Lung (tissue), 12 donors: ENCODE measurements around the gene DGKD. TPM values are rescaled to one million over a fixed set of nuclear protein-coding genes. Genes with fewer than 3 reads are reported as not detected.

Experiments
- ATAC-seq: fragments of 200-7000 bp; cut with Tn5 transposase; one replicate; pipeline ENCODE4 v1.9.1; 2020; ENCODE audit warnings: moderate number of reproducible peaks; ENCODE audit not compliant: insufficient read depth, low FRiP score
- DNase-seq, 3 donors: peaks; one replicate each; pipeline ENCODE4 v3.0.0-alpha.2; 2013 to 2017
- H3K27ac ChIP-seq, 2 donors: one replicate each; pipeline ENCODE4 v1.5.1; 2013; ENCODE audit warnings: mild to moderate bottlenecking in 2 of 2, moderate library complexity in 2 of 2, control low read depth in 1 of 2, inconsistent platforms in 1 of 2, low read depth in 1 of 2, low read length in 1 of 2
- H3K27me3 ChIP-seq, 3 donors: one replicate each; pipeline ENCODE4 v1.5.1; 2013; ENCODE audit warnings: low read length in 2 of 3; ENCODE audit not compliant: control insufficient read depth in 3 of 3, insufficient read depth in 3 of 3
- H3K36me3 ChIP-seq, 4 donors: one replicate each; pipeline ENCODE4 v1.5.1; 2013; ENCODE audit warnings: low read length in 4 of 4, mild to moderate bottlenecking in 1 of 4, moderate library complexity in 1 of 4; ENCODE audit not compliant: control insufficient read depth in 4 of 4, insufficient read depth in 4 of 4
- H3K4me1 ChIP-seq, 5 donors: one replicate each; pipeline ENCODE4 v1.5.1; 2013; ENCODE audit warnings: low read length in 5 of 5, mild to moderate bottlenecking in 2 of 5, moderate library complexity in 1 of 5; ENCODE audit not compliant: control insufficient read depth in 5 of 5, insufficient read depth in 5 of 5
- H3K4me3 ChIP-seq: one replicate; pipeline ENCODE4 v1.5.1; 2013; ENCODE audit warnings: mild to moderate bottlenecking, control low read depth, moderate library complexity
- H3K9ac ChIP-seq, 2 donors: one replicate each; pipeline ENCODE4 v1.5.1; 2013; ENCODE audit warnings: low read length in 2 of 2, control low read depth in 1 of 2; ENCODE audit not compliant: insufficient read depth in 1 of 2
- H3K9me3 ChIP-seq, 4 donors: one replicate each; pipeline ENCODE4 v1.5.1; 2013; ENCODE audit warnings: low read length in 3 of 4, mild to moderate bottlenecking in 1 of 4, moderate library complexity in 1 of 4; ENCODE audit not compliant: control insufficient read depth in 4 of 4, insufficient read depth in 3 of 4
- CTCF ChIP-seq: IDR thresholded peaks from 2 replicates; pipeline ENCODE4 v1.5.1; 2012; ENCODE audit warnings: mild to moderate bottlenecking; ENCODE audit errors: control extremely low read depth, extremely low read depth
- WGBS, 2 donors: extraction: QIAGEN DNeasy Blood & Tissue Kit; methylation state at CpG; one replicate each; pipeline ENCODE4 v1.1.7; 2013; 5-methylcytosine and 5-hydroxymethylcytosine counted together
- polyA plus RNA-seq, 2 donors: library from polyadenylated mRNA; stranded (reverse); fragments of 200-250 nt; gene quantifications; one replicate each; pipeline ENCODE4 v1.2.1, GENCODE V29; 2013
- total RNA-seq, 2 donors: library from RNA; depleted of rRNA in 1 of 2; stranded (reverse); fragments of >200 nt in 1 of 2; gene quantifications; one replicate each; pipeline ENCODE4 v1.2.1, GENCODE V29; 2014 to 2021
- donor health status: control.
- donor health status: control.
- donor health status: Bipolar disorder and iron deficiency.
- donor health status: healthy.
- donor health status: DM: yes; HTN: yes; CAD: no.

Gene DGKD
- total and polyA plus RNA-seq, 4 donors = 30.3 to 77.4 (median 44.0) TPM

- Histone ChIP-seq H3K4me1 (peaks cover 0 to 13% (median 6%) of the 10 kb centered on the region in 5 donors), H3K4me3 (no peak overlapping the region), H3K9ac (no peak overlapping the region), H3K36me3 (peaks cover 0 to 6% (median 2%) of the 10 kb centered on the region in 4 donors), H3K9me3 (peaks cover 0 to 2% (median 0%) of the 10 kb centered on the region in 4 donors), H3K27ac (no peak overlapping the region), H3K27me3 (no peaks in the 10 kb centered on the region)
- WGBS, 2 donors = 92 to 94% methylated on average over 3 of the region's 3 CpGs
- DNase-seq = no peak
- no peak for TF ChIP-seq CTCF
- ATAC-seq = no peak
Measured at GRCh38 chr2:233359823-233360222, 5.5 kb downstream of the DGKD start.

DNA sequence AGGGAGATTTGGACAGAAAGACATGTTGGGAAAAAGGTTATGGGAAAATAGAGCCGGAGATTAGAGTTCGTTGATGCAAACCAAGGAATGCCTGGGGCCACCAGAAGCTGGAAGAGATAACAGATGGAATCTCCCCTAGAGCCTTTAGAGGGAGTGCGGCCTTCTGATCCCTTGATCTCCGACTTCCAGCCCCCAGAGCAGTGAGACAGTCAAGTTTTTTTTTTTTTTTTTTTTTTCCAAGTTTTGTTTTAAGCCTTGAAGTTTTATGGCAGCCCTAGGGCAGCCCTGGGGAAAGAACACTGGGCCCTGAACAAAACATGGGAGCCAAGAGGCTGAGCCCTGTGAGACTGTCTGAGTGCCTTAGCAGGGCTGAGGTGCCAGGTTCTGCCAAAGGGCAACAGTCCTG is 6.5 kb downstream of the DGKD start:
- peaks cover 0 to 2% (median 0%) of the 10 kb centered on the region in 4 donors for H3K9me3 ChIP-seq
- peaks cover 0 to 6% (median 5%) of the 10 kb centered on the region in 5 donors for H3K4me1 ChIP-seq
- no peaks in the 10 kb centered on the region for H3K27me3 ChIP-seq
- no peak for DNase-seq
- H3K4me3 ChIP-seq = no peak overlapping the region
- WGBS, 2 donors = 90 to 95% methylated on average over 4 of the region's 4 CpGs
- no peak for TF ChIP-seq CTCF
- no peak overlapping the region for H3K27ac ChIP-seq
- ATAC-seq = no peak
- H3K36me3 ChIP-seq = peaks cover 0 to 6% (median 2%) of the 10 kb centered on the region in 4 donors
- no peak overlapping the region for H3K9ac ChIP-seq

- H3K36me3 ChIP-seq = peaks cover 0 to 6% (median 2%) of the 10 kb centered on the region in 4 donors
- no peak overlapping the region for H3K9ac ChIP-seq
- DNase-seq (no peak), ATAC-seq (no peak)
- TF ChIP-seq CTCF = no peak
- 83 to 95% methylated on average over 7 of the region's 7 CpGs for WGBS, 2 donors
- no peaks in the 10 kb centered on the region for H3K27me3 ChIP-seq
- H3K9me3 ChIP-seq = peaks cover 0 to 2% (median 0%) of the 10 kb centered on the region in 4 donors
- peaks cover 0 to 5% (median 4%) of the 10 kb centered on the region in 5 donors for H3K4me1 ChIP-seq
- no peak overlapping the region for H3K4me3 ChIP-seq
- H3K27ac ChIP-seq = no peak overlapping the region
Measured at GRCh38 chr2:233361297-233361696, 7.0 kb downstream of the DGKD start.

GRCh38 chr2:233362742-233363141 is 8.4 kb downstream of the DGKD start:
- H3K4me3 ChIP-seq = no peak overlapping the region
- 49 to 97% methylated on average over 2 of the region's 2 CpGs for WGBS, 2 donors
- peaks cover 0 to 2% (median 0%) of the 10 kb centered on the region in 4 donors for H3K9me3 ChIP-seq
- no peaks in the 10 kb centered on the region for H3K27me3 ChIP-seq
- TF ChIP-seq CTCF = no peak
- no peak overlapping the region for H3K9ac ChIP-seq
- DNase-seq = no peak
- H3K4me1 ChIP-seq = no peaks in the 10 kb centered on the region
- no peak for ATAC-seq
- no peak overlapping the region for H3K27ac ChIP-seq
- peaks cover 0 to 6% (median 2%) of the 10 kb centered on the region in 4 donors for H3K36me3 ChIP-seq
